Measurements from ENCODE around the gene MAP3K9.

The MAP3K9 gene

DNA sequence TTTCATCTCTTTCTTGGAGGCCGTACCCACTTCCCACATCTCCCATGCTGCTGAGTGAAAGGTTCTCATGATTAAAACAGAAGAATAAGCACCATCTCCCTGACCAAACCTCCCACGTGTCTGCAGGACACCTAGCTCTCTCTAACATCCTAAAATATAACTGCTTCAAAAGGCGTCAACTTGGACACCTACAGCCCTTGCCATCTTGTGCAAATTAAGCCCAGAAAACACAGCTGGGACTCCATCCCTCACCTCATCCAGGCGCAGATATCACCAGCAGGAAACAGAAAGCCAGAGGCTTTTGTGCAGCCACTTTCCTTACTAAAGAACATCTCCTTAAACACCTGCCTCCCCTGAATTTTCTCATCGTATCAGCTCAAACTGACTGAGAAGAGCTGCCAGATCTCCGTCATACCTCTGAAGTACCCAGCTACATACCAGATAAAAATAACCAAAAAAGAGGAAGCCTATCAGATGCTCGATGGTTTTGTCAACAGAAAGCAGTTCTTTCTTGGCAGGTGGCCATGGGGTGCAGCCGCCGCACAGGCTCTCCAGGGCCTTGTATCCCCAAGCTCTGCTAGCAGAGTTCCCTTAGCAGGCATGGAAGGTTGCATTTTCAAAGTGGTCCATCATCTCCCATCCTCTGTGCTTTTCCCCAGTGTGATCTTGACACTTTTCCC lies 28.8 kb downstream of the MAP3K9 start:
- no peak for DNase-seq

GRCh38 chr14:70779667-70780066 lies 29.6 kb downstream of the MAP3K9 start:
- DNase-seq, result no peak

DNA sequence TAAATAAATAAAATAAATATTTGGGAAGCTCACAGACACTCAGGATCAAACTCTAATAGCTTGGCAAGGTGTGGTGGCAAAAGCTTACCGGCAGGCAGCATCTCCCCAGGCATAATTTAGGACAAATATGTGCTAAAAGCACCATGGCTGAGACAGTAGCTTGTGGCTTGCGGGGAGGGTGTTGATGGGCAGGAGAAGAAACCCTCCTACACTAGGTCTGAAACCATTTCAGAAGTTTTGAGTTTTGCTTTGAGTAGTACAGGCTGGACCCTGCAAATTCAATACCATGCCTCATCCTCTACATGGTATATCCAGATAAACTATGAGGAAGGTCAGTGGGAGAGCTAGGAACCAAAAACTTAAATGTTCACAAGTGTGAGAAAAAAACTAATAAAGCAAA lies 33.1 kb downstream of the MAP3K9 start:
- DNase-seq, result no peak

DNA sequence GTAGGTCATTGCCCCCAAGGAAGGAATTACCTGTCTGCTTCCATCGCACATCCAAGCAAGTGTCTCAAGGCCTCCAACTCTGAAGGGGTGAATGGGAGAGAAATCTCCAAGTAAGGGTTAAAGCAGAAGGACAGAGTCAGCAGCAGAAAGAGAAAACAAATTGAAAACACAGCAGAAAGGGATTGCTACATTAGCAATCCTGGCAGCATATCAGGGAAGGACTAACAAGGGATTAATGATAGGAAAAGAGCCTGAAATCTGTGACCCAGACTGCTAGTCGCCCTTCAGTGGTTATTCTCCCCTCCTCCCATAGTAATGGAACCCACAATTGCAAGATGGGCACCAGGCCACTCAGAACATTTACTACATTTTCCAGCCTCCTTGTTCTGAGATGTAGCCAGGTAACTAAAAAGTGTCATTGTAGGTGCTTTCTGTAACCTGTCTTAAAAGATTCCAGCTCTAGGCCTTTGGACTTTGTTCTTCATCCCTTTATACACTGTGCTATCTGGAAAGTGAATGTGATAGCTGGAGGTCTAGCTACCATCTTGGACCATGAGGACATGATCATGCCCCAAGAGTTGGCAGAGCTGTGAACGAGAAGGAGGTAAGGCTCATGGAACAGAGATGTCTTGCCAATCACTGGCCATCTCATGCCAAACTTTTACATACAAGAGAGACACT lies 36.0 kb downstream of the MAP3K9 start:
- no peak for DNase-seq

- DNase-seq, result no peak
Observed at GRCh38 chr14:70771781-70772212, 37.5 kb downstream of the MAP3K9 start.

- no peak for DNase-seq
Observed at GRCh38 chr14:70770490-70770889, 38.8 kb downstream of the MAP3K9 start.

GRCh38 chr14:70759398-70759797 lies 49.9 kb downstream of the MAP3K9 start:
- no peak for DNase-seq

DNA sequence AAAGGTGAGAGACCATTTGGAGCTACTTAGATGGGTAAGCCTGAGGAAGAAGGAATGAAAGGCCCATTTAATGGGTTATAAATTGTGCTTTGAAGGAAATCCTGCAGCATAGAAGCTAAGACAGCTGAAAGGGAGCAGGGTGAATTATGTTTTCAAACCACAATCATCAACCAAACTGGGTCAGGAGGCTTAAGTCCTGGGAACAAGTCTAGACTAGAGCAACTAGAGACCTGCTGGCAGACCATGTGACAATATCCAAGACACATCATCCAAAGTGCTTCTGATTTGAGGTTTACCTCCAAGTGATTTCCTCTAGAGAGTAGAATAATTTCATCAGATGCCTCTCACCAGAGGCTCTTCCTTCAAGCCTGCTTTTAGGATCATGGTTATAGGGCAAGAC lies 53.7 kb downstream of the MAP3K9 start:
- no peak for DNase-seq

- no peak for DNase-seq
Observed at GRCh38 chr14:70754991-70755390, 54.3 kb downstream of the MAP3K9 start.

DNA sequence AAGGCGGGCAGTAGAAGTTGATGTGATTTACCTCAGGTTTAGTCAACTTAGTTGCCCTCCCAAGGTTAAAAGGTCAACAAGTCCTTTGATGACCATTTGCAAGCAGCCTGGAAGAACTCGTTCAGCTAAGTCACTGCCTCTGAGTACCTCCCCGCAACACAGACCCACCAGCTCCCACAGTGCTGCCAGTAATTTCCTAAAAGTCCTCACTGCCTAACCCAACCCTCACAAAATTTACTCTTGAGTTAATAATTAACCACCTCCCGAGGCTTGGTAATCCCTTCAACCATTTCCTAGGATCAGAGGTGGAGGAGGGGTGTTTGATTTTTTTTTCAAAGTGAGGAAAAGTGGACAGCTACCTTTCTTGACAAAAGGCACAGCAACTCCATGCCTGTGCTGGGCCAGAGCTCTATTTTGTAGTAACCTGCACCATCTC lies 55.8 kb downstream of the MAP3K9 start:
- DNase-seq, result no peak

GRCh38 chr14:70748422-70748821 lies 60.9 kb downstream of the MAP3K9 start:
- no peak for DNase-seq

DNA sequence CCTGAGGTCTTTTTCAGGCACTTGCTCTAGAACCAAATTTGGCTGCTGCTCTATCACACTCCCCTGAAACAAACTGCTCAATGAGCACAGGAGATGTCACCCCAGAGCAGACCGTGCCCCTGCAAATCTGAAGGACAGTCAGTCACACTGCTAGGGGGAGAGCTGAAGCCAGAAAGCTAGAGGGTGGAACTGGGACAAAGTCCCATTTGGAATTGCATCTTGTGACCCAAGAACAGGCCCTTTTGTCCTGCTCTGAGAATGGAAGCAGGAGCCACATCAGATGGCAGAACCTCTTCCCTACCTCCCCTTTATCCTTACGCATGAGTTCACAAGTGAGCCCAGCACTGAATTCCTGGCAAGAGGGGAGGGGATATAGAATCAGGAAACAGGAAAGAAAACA lies 64.7 kb downstream of the MAP3K9 start:
- DNase-seq, result no peak

DNA sequence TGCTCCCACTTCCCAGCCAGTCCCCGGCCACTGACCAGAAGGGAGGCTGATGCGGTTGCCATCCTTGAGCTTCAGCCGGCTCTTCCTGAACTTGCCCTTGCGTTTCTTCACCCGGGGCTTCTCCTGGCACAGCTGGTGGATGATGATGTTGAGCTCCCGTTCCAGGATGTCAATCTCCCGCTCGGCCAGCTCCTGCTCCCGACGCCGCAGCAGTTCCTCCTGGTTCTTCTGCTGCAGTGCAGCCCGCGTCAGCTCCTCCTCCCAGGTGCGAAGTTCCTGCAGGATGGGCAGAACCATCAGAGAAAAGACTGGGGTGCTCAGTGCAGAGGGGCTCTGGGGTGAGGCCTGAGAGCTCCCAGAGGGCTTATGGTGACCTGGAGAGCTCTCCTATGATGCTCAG lies 67.0 kb downstream of the MAP3K9 start:
- DNase-seq, result no peak

DNA sequence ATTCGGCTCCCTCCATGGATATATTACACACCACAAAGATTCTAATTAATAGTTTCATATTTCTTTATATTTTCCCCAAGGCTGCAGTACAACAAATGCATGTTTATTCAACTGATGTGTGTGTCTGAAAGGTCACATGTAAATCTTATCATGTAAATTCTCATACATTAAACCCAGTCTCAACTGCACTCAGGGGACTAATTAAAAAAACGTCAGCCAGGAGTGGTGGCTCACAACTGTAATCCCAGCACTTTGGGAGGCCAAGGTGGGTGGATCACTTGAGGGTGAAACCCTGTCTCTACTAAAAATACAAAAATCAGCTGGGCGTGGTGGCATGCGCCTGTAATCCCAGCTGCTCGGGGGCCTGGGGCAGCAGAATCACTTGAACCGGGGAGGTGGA lies 67.8 kb downstream of the MAP3K9 start:
- no peak for DNase-seq

DNA sequence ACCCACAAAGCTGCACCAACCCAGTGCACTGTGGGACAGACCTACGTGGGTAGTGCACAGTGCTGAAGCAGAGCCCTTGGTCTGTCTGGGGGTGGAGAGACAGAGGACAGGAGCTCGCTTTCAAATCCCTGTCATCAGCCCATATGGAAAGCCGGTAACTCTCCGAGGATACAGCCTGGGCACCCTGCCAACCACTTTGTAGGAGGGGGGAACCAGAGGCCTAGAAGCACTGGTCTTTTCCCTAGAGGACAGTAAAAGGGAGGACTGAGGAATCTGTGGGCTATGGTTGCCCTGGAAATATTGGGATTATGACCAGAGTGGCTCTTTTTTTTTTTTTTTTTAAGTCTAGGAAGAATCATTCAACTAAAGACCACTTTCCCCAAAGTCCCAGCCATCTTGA lies 74.3 kb downstream of the MAP3K9 start:
- no peak for DNase-seq

- DNase-seq, result no peak
Observed at GRCh38 chr14:70731447-70732239, 77.7 kb downstream of the MAP3K9 start.

DNA sequence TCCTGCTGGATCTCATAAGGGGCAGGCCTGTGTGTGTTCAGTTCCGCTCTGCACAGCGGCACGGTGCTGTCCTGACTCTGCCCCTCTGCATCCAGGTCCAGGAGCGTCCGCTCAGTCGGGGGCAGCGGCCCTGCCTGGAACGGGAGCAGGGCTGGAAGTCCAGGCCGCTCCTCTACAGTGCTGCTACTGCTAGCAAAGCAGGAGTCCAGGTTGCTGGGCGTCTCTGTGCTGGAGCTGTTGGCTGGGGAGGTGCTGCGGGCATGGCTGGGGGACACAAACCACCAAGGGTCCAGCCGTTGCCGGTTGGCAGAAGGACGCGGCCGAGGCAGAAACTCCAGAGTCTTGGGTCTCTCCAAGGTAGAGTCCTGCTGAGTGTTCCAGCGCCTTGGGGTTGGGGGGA lies 78.9 kb downstream of the MAP3K9 start:
- DNase-seq, result no peak

GRCh38 chr14:70726651-70727375 lies 82.5 kb downstream of the MAP3K9 start:
- no peak for DNase-seq

DNA sequence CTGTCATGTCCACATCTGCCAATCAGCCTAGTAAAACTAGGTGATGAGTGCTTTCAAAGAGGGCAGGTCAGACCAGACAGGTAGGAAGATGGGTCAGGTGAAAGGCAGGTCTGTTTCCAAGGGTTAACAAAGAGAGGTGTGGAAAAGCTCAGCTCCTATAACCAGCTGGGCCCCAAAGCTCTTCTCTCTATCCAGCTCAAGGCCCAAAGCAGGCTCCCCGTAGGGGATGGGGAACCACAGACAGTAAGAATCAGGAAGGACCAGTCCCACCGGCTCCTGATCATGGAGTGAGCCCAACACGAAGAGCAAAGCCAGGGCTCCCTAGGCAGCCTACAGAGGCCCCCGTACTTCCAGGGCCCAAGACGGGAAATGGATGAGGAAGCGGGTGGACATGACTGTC lies 84.4 kb downstream of the MAP3K9 start:
- DNase-seq, result no peak

DNA sequence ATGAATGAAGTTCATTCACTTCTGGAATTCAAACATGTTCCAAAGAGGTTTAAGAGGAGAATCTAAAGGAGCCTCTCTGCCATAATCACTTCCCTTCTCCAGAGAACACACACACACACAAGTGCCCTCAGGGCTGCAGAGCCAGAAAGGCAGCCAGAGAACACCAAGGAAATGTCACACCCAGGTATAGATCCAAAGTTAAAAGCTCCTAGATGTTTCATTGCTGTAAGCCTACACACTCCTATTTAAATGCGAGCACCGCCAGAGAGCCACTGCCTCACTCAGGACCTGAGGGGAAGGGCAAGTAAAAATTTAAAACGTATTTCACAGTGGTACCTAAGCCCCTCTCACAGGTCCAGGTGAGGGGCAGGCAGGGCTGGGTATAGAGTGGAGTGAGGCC lies 85.2 kb downstream of the MAP3K9 start:
- DNase-seq, result no peak

DNA sequence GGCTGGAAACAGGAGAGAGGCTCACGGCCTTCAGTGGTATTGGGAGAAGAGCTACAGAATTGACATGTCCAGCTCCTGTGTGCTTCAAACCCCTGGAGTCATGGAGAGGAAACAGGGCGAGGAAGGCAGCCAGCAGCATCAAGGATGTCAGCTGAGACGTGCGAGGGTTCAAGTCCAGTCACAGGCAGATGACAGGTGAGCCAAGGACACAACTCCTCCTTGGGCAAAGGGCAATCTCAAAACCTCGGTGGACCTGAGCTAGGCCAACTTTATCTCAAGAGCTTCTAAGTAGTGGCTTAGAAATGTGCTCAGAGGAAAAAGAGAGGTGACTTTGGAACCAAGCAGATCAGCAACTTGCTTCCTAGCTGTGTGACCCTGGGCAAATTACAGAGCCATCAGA lies 86.0 kb downstream of the MAP3K9 start:
- DNase-seq, result no peak

GRCh38 chr14:70722418-70722817 lies 86.9 kb downstream of the MAP3K9 start:
- no peak for DNase-seq

GRCh38 chr14:70721542-70721941 lies 87.8 kb downstream of the MAP3K9 start:
- no peak for DNase-seq
